NCI-H345 treated with DMSO at 0.1 percent for 48 hours (cell line): ENCODE measurements around the gene MYBBP1A.
A peak's percentile ranks its signal among the peaks of the same experiment; 100 is the strongest.

Source experiments
- DNase-seq: peaks from one replicate; lab custom pipeline; 2025; ENCODE audit not compliant: unreplicated experiment; lab: John Stamatoyannopoulos, UW

Gene MYBBP1A

DNA sequence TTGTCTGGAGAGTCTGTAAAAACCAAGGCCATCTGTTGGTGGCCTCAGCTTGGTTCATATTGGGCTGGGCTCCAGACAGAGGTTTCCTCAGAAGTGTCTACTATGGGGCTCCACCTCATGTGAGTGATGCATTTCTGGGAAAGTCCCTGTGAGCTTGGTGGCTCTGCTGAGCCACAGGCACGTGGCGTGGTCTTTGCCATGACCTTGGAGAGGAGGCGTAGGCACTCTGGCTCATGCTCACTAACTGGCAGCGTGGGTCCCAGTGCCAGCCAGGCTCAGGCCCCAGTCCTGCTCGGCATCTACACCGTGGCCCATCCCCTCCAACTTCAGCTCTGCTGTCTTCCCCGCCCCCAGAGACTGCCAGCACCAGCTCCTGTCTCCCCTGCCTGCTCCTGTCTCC is 18.5 kb upstream of the MYBBP1A start:
- DNase-seq = no peak

DNA sequence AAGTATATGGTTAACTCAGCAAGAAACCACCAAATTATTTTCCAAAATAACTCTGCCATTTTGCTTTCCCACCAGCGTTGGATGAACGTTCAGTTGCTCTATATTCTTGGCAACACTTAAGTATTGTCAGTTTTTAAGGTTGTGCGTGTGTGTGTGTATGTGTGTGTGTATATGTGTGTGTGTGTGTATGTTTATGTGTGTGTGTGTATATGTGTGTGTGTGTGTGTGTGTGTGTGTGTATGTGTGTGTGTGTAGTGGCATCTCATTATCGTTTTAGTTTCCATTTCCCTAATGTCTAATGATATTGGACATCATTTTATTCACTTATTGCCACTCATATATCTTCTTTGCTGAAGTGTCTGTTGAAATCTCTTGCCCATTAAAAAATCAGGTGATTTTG is 17.9 kb upstream of the MYBBP1A start:
- no peak for DNase-seq

DNA sequence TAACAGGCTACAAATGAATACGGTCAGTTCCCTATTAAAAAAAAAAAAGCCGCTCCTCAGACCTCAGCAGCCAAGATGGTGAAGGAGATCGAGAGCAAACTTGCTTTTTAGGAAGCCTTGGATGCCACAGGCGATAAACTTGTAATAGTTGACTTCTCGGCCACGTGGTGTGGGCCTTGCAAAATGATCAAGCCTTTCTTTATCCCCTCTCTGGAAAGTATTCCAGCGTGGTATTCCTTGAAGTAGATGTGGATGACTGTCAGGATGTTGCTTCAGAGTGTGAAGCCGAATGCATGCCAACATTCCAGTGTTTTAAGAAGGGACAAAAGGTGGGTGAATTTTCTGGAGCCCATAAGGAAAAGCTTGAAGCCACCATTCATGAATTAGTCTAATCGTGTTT is 16.9 kb upstream of the MYBBP1A start:
- no peak for DNase-seq

DNA sequence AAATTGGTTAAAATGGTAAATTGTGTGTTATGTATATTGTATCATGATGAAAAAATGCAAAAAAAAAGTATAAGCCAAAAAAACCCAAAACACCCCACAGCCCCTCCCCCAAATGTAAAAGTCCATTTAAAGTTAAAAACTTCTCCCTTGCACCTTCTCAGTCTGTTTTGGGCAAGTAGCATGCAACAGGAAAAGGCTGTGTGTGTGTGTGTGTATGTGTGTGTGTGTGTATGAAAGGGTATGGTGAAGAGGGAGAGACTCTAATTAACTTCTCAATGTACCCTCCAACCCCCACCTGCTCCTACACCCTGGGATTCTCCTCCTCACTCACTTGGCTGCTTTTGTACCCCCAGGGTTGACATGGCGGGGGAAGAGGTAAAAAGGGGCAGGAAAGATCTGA is 14.4 kb upstream of the MYBBP1A start:
- DNase-seq = no peak

DNA sequence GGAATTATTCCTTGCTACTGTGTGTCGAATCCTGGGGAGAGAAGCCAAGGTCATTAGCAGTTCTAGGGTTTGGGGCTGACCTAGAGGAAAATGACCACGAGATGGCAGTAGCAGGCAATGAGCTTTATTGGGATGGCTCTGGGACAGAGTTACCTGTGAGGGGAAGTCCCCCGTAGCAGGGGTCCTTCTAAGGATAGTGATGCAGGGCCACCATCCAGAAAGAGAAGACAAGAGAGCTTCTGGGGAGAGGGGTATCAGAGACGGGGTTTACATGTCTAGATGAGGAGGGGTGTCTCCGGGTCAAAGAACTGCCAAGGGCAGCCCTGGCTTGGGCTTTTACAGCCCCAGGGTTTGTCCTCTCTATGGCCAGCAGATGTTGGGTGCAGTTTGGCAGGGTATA is 11.6 kb upstream of the MYBBP1A start:
- DNase-seq = peak; percentile 11

DNA sequence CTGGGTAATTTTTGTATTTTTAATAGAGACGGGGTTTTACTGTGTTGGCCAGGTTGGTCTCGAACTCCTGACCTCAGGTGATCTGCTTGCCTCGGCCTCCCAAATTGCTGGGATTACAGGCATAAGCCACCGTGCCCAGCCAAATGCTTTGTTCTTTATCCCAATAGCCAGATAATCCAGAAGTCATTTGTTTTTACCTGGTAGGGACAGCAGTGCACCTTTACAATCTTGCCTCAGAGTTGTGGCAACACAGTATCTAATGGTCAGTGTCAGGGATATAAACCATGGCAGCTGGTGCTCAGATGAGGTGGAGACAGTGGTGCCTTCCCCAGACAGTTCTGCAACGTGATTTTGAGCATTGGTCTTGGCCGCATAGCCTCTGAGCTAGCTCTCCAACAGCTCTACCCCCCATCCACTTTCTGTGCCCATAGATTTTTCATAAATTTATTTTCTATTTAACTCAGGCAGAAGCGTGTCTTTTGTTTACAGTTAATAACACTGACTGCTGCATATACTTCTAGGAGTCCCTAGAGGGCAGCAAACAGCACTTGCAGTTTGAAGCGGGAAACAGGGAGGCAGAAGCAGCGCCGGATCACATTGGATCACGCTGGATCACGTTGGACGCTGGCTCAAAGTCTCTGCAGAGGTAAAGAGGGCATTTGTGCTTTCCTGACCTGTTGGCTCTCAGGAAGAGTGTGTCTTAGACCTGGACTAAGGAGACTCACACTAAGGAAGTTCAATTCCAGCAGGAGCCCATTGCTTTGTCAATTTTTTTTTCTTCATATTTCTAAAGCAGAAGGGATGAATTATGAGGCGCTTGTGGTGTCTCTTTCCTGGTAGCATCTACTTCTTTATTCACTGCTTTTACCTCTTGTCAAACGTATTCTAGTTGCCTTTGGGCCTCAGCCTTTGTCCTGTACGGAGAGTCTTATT is 10.3 kb upstream of the MYBBP1A start:
- peak; percentile 61 for DNase-seq

DNA sequence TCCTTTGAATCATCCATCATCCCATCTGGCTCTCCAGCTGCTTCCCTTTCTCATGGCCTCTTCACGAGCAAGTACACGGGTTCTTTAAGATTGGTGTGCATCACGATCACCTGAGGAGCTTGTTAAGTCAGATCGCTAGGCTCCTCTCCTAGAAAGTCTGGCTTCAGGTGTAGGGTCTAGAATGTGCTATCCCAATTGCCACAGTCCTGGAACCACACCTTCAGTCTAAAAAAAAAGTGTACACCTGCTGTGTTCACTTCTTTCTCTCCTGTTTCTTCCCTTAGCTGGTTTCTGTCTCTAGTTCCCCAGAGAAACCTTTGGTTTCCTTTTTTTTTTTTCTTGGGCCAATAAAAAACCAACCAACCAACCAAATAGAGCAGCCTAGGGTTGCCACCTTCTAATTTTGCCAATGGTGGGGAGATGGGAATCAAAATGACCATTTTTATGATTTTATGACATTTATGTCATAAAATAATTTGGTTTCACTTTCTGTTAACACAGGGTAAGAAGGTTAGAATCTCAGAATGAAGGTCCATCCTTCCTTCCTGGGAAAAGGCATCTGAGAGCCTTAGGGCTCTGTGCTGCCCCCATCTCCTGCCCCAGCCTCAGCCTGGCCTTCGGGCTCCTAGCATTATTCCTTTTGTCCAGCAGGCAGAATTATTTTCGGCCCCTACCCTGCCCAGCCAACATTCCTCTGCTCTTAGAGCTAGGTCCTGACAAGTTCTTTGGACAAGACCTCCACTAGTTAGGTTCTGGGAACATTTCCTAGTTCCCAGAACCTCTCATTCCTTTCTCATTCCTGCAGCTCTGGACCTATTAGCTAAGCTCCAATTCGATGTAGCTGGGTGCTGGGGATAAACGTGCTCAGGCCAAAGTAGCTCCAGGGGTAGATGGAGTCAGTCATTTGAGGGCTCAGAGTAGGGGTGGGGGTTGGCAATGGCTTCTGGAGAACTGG is 7.1 kb upstream of the MYBBP1A start:
- no peak for DNase-seq

DNA sequence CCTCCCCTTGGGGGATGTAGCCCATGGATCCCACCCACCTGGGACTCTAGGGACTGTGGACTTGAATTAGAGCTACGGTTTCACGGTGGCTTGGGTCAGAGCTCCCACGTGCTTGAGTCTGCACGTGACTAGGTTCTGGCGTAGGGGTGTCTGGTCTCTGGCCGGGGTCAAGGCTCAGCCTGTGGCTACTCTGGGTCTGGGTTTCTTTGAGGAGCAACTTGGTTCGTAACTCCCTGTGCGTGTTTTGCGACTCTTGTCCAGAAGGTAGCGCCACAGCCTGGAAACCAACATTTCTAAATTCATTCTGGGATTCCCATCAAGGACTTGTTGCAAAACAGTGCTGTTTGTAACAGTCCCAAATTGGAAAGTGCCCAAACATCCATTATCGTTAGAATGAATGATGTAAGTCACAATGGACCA is 5.7 kb upstream of the MYBBP1A start:
- no peak for DNase-seq

DNA sequence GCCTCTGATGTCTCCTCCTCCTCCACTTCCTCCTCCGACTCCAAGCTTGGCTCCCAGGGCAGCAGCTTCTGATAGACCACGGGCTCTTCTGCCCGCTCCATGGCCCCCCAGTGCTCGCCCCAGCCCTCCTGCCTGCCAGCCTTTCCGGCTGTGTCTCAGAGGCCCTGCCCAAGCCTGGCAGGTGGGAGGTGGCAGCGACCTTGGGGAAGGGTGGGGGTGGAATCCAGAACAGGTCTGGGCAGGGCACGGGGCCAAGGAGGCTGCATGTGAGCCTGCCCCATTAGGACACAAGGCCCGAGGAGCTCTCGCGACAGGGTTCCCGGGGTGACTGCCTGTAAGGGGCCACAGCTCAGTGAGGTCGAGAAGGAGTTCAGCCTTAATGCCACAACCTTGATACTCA is 5.2 kb upstream of the MYBBP1A start, which contains the start of gene GGT6:
GGT6 (minus strand) TSS at position 157 of the 400 bp plus-strand sequence; CDS start at position 101, 56 bp downstream.
- no peak for DNase-seq

DNA sequence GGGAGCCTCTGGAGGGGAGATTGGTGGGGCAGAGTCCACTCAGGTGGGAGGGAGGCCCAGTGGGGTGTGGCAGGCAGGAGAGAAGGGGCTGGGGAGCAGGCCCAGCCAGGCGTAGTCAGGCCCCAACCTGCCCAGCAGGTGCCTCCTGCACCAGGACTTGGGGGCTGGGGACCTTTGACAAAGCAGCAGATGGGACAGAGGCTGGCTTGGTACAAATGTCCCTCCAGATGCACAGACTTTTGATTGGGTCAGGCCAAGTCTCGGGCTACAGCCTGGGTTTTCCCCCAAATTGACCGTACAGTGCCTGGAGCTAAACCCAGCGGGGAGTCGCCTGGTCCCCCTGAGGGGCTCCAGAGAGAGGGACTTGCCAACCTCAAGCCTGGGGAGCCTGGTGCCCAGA is 4.8 kb upstream of the MYBBP1A start:
- no peak for DNase-seq

DNA sequence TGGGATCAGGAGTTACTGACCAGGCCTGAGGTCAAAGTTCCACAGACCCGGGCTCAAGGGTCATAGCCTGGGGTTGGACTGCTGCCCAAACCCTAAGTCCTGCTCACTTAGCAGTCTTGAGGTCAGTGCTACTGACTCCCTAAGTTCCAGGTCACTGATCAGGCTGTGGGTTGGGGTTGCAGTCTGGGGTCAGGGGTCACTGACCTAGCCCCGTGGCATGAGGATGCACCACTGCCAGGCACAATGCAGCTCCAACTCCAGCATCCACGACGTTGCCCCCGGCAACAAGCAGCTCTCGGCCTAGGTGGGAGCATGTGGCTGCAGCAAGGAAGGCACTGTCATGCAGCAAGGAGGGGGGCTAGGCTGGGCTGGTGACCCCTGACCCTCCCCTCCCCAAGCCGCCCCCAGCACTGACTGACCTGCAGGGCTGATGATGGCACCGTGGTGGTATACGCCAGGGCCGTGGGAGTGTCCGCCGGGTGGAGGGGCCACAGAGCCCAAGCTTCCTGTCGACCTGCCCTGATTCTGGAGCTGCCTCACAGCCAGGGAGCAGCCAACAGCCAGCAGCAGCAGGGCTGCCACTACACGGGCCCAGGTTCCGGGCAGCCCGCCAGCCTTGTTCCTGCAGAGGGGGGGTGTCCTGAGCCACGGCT is 4.1 kb upstream of the MYBBP1A start:
- no peak for DNase-seq

DNA sequence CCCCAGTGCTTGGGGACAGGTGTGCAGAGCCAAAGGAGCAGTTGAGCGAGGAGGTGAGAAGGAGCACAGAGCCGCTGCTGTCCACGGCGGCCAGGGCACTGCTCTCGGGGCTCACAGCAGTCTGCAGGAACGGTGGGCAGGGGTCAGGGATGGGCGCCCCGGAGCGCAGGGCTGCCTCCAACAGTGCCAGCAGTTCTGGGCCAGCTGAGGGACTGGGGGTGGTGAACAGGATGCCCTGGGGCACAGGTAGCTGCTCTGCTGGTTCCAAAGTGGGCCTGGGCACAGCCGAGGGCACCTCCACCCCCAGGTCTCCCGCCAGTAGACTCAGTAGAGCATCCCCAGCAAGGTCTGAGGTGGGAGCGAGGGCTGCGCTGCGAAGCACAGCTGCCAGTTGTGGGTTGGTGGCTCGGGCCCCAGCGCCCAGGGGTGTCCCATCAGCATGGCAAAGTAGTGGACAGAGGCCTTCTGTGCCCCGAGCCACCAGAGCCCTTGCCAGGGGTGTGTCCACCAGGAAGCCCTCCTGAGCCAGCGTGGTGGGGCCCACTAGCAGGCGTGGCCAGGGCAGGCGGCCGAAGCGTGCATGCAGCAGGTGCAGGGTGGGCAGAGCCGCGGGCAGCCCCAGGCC is 3.3 kb upstream of the MYBBP1A start:
- DNase-seq = no peak

DNA sequence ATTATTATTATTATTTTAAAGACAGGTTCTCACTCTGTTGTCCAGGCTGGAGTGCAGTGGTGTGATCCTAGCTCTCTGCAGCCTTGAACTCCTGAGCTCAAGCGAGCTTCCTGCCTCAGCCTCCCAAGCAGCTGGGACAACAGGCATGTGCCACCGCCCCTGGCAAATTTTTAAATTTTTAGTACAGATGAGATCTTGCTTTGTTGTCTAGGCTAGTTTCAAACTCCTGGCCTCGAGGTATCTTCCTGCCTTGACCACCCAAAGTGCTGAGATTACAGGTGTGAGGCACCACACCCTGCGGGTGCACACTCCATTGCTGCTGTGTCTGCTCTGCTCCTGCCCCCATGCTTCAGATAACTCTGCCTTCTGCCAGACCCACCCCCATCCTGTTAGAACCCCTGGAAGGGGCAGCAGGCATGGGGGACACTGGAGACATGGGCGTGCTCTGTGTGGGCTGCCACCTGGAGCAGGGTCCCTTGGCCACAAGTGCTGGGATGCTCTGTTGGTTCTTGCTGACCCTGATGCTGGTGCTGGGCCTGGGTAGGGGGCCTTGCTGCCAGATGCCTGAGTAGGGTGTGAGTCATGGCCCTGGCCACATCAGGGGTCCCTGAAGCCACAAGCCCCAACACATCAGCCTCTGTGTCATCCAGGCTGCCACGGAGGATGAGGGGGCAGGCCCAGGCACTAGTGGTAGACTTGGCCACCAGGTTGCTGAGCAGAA is 2.6 kb upstream of the MYBBP1A start:
- no peak for DNase-seq

DNA sequence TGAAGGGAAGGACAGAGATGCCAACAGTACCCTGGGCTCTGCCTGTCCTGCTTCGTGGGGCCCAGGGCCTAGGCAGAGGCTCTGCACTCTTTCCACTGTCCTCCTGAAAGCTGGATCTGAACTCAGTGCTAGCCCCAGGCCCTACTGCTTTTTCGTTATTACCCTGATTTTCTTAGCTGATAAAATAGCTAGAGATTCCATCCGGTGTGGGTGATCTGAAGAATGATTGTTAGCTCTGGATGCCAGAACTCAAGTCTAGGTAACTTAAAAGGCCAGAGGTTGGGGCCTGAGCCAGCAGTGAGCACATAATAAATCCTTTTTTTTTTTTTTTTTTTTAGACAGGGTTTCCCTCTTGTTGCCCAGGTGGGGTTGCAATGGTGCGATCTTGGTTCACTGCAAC is 1.8 kb upstream of the MYBBP1A start:
- no peak for DNase-seq

DNA sequence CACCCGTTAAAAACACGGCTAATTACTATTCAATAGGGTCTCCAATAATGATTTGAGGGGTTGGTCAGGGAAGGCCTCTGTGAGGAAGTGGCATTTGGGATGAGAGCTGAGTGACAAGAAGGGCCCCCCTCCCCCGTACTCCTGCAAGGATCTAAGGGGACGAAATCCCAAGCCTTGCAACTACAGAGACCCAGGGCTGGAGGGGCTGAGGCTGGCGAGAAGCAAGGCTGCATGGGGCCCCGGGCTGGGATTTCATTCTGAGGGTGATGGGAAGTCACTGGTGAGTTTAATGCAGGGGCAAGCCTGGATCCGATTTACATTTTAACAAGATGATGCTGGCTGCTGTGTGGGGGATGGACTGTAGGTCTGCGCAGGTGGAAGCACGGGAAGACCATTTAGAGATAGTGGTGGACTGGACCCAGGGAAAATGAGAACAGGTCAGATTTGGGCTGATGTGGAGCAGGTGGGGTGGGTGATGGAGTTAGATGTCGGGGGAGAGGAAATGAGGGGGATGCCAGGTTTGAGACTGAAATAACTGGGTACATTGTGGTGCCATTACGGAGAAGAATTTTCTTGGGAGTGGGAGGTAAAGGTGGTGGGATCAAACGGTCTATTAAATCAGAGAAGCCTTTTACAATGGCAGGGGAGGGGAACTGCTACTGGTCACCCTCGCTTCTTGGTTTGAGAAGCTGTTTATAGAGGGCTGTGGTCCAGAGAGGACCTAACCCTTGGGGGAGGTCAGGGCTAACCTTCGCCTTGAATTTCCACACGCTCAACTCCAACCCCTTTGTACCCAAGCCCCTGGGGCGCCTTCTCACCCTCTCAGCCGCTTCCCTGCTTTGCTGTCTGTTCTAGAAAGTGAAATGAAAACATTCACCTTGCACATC is 932 bp upstream of the MYBBP1A start:
- DNase-seq = no peak

DNA sequence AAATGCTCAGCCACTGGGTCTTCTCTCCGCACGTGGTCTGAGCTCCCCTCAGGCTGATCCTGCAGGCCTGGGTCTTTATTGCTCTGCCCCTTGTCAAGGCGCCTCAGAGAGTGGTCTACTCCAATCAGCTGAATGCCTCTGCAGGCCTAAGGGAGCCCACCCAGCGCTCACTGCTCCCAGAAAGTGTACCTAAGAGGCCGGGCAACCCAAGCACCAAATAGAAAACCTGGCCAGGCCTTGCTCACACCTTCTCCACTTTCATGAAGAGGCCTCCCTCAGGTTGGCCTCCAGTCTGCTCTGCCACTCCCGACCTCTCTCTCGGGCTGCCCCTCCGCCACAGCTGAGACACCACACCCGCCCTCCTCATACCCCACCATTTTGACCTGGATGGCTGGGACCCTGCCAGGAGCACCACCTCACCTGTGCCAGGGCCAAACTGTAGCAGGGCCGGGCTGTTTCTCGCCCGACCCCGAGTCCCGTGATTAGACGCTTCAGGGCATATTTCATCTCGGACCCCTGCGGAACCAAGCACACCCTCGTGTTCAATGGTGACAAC is 665 bp downstream of the MYBBP1A start:
- no peak for DNase-seq

DNA sequence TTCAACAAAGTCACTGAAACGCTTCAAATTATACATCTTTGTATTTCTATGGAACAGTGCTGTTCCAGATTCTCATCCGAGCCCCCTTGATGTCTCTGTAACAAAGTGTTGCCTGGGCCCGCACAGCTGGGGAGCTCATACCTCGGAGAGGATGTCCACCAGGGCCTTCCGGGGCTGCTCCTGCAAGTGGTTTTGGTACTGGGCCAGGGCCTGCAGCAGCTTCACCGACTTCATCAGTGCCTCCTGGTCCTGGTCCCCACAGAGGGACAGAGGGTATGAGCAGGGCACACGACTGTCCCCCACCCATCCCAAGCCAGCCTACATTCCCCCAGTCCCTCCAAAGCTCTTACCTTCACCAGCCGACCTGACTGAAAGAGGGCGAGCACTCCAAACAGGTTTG is 1.5 kb downstream of the MYBBP1A start:
- DNase-seq = no peak

DNA sequence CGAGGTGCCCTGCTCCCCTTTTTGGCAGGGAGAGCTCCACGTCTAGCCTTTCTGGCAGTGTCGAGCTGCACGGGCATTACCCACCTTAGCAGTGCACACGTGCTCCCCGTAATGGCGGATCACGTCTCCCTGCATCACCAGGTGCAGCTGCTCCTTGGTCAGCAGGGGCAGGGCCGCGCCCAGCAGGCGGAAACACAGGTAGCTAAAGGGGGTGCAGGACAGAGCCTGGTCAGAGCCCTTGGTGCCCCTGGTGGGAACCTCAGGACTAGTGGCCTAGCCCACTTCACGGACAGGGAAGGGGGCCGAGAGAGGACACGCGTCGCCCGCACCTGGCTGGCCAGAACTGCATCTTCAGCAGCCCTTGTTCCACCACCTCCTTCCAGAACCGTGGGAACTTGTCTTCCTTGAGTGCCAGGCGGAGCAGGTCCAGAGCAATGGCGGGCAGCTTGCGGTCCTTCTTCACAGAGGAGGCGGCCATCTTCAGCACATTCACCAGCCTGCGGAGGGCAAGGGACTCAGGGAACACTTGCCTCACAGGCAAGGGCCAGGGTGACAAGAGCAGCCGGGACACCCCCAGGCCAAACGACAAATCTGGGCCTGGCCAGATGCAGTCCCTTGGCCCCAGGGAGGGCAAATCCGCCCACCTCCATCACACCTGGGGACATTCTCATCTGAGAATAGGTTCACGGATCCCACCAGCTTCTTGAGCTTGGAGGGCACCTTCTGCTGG is 3.2 kb downstream of the MYBBP1A start:
- no peak for DNase-seq
